Neural crest cell (in vitro differentiated cells): ENCODE results near the gene DEFB132. TPM values are rescaled to one million over a fixed set of nuclear protein-coding genes. Genes with fewer than 3 reads are reported as not detected.
A peak's percentile ranks its signal among the peaks of the same experiment; 100 is the strongest.

Experiments
- DNase-seq: peaks from one replicate; pipeline ENCODE4 v3.0.0; 2021; ENCODE audit warnings: low read depth, mixed read lengths, low spot score
- H3K27ac Mint-ChIP-seq: one replicate; pipeline ENCODE4 v1.8.0; 2021; ENCODE audit warnings: mild to moderate bottlenecking, mixed read lengths; ENCODE audit not compliant: unreplicated experiment
- H3K27me3 Mint-ChIP-seq: 2 replicates; pipeline ENCODE4 v1.8.0; 2021; ENCODE audit warnings: low read depth, mild to moderate bottlenecking, mixed read lengths
- H3K36me3 Mint-ChIP-seq: 2 replicates; pipeline ENCODE4 v1.8.0; 2021; ENCODE audit warnings: low read depth, mild to moderate bottlenecking, mixed read lengths
- H3K4me1 Mint-ChIP-seq: 2 replicates; pipeline ENCODE4 v1.8.0; 2021; ENCODE audit warnings: mixed read lengths
- H3K4me3 Mint-ChIP-seq: one replicate; pipeline ENCODE4 v1.8.0; 2021; ENCODE audit warnings: mild to moderate bottlenecking, mixed read lengths
- H3K9me3 Mint-ChIP-seq: 2 replicates; pipeline ENCODE4 v1.8.0; 2021; ENCODE audit warnings: mixed read lengths
- total RNA-seq: library from RNA; stranded (reverse); gene quantifications from 2 replicates; pipeline ENCODE4 v1.2.1, GENCODE V29; 2021
- TF ChIP-seq, protein P1 (sequence below): fragments of 200-600 bp; sonication (generic); conservative IDR thresholded peaks from 2 replicates; pipeline ENCODE4 v1.5.0; 2021; ENCODE audit warnings: antibody characterized with exemption, mild to moderate bottlenecking

Gene DEFB132
- total RNA-seq, 1 donor from 2014 or later: not detected

- H3K27ac Mint-ChIP-seq: peak overlapping the region; percentile 97
- H3K4me3 Mint-ChIP-seq: peak overlapping the region; percentile 99
- TF ChIP-seq, protein P1, sequence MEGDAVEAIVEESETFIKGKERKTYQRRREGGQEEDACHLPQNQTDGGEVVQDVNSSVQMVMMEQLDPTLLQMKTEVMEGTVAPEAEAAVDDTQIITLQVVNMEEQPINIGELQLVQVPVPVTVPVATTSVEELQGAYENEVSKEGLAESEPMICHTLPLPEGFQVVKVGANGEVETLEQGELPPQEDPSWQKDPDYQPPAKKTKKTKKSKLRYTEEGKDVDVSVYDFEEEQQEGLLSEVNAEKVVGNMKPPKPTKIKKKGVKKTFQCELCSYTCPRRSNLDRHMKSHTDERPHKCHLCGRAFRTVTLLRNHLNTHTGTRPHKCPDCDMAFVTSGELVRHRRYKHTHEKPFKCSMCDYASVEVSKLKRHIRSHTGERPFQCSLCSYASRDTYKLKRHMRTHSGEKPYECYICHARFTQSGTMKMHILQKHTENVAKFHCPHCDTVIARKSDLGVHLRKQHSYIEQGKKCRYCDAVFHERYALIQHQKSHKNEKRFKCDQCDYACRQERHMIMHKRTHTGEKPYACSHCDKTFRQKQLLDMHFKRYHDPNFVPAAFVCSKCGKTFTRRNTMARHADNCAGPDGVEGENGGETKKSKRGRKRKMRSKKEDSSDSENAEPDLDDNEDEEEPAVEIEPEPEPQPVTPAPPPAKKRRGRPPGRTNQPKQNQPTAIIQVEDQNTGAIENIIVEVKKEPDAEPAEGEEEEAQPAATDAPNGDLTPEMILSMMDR: no peak
- no peaks in the 10 kb centered on the region for H3K27me3 Mint-ChIP-seq
- peaks cover 13% of the 10 kb centered on the region for H3K36me3 Mint-ChIP-seq
- H3K9me3 Mint-ChIP-seq: no peaks in the 10 kb centered on the region
- peak; percentile 23 for DNase-seq
- peaks cover 55% of the 10 kb centered on the region for H3K4me1 Mint-ChIP-seq
These were observed 40.6 kb downstream of the DEFB132 start for GRCh38 chr20:297925-298775.

- TF ChIP-seq, protein P1: no peak
- Mint-ChIP-seq H3K27me3 (no peaks in the 10 kb centered on the region), H3K9me3 (no peaks in the 10 kb centered on the region), H3K36me3 (peaks cover 17% of the 10 kb centered on the region), H3K4me1 (peaks cover 58% of the 10 kb centered on the region), H3K27ac (no peak overlapping the region), H3K4me3 (peak overlapping the region; percentile 99)
- DNase-seq: no peak
These were observed 41.4 kb downstream of the DEFB132 start for GRCh38 chr20:298776-299391.

- peaks cover 59% of the 10 kb centered on the region for H3K4me1 Mint-ChIP-seq
- H3K9me3 Mint-ChIP-seq: no peaks in the 10 kb centered on the region
- peaks cover 17% of the 10 kb centered on the region for H3K36me3 Mint-ChIP-seq
- peak overlapping the region; percentile 95 for H3K27ac Mint-ChIP-seq
- DNase-seq: no peak
- peak overlapping the region; percentile 99 for H3K4me3 Mint-ChIP-seq
- TF ChIP-seq, protein P1: no peak
- no peaks in the 10 kb centered on the region for H3K27me3 Mint-ChIP-seq
These were observed 42.9 kb downstream of the DEFB132 start for GRCh38 chr20:300345-300990.

DNA sequence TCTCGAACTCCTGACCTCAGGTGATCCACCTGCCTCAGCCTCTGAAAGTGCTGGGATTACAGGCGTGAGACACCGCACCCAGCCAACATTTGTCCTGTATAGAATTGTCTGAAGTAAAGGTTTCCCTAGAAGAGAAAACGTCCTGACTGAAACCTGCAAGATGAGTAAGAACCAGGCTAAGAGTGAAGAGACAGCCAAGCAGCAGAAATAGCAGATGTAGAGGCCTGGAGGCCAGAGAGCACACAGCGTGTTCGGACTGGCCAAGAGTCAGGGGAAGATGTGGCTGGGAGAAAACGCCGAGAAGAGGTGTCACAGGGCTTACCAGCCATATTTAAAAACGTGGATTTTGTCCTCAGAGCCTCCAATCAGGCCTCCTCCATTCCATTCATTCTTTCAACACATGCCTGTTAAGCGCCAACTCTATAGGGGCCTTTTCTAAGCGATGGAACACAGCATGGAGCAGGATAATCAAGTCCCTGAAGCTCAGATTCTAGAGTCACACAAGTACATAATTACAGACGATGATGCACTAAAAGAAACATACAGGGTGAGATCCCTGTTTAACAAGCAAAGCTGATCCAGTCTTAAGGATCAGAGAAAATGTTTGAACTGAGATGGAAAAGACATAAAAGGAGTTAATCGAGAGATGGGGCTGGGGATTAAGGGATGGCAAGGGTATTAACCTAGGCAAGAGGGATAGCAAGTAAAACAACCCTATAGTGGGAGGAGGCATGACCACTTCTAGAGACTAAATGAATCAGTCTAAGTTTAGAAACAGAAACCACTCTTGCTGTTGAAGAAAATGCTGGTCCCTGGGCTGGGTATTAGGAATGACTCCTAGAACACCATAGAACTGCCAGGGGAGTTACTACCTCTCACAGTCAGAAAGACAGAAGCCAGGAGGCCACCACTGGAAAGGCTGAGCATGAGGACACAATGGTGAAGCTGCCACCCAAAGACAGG lies 44.6 kb downstream of the DEFB132 start:
- TF ChIP-seq, protein P1: no peak
- no peak overlapping the region for H3K27ac Mint-ChIP-seq
- H3K27me3 Mint-ChIP-seq: no peaks in the 10 kb centered on the region
- no peaks in the 10 kb centered on the region for H3K9me3 Mint-ChIP-seq
- H3K4me1 Mint-ChIP-seq: peaks cover 45% of the 10 kb centered on the region
- H3K4me3 Mint-ChIP-seq: peak overlapping the region; percentile 10
- DNase-seq: no peak
- peaks cover 17% of the 10 kb centered on the region for H3K36me3 Mint-ChIP-seq

DNA sequence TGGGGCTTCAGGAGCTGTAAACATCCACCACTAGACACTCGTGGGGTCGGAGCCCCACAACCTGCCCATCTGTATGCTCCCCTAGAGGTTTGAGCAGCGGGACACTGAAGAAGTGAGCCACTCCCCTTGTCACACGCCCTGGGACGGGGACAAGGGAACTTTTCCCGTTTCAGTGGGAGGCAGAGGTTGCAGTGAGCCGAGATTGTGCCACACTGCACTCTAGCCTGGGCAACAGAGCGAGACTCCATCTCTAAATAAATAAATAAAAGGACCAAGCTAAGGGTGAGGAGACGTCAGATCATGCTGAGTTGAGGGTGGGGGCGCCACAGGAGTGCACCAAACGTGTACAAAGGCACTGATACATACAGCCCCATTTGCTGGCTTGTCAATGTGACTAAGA lies 48.2 kb downstream of the DEFB132 start:
- Mint-ChIP-seq H3K36me3 (peaks cover 7% of the 10 kb centered on the region), H3K27me3 (no peaks in the 10 kb centered on the region), H3K9me3 (no peaks in the 10 kb centered on the region), H3K4me1 (peaks cover 48% of the 10 kb centered on the region), H3K27ac (peak overlapping the region; percentile 39), H3K4me3 (peak overlapping the region; percentile 39)
- TF ChIP-seq, protein P1: no peak
- no peak for DNase-seq
